Bronchial epithelial cell (primary cell): ENCODE results near the gene NMB. TPM values are rescaled to one million over a fixed set of nuclear protein-coding genes. Genes with fewer than 3 reads are reported as not detected.

Experiments used
- DNase-seq: peaks from one replicate; pipeline ENCODE4 v3.0.0-alpha.2; 2010; ENCODE audit warnings: low read depth
- FAIRE-seq: peaks from 2 replicates; lab custom pipeline; 2011; peaks lifted over from hg19 to GRCh38; lab: Jason Lieb, UNC
- H3K27me3 ChIP-seq: 2 replicates; pipeline ENCODE4 v1.5.1; 2011; ENCODE audit warnings: low read length; ENCODE audit not compliant: control insufficient read depth, insufficient read depth
- H3K36me3 ChIP-seq: 2 replicates; pipeline ENCODE4 v1.5.1; 2011; ENCODE audit warnings: low read length; ENCODE audit not compliant: control insufficient read depth, insufficient read depth
- H3K4me3 ChIP-seq: 2 replicates; pipeline ENCODE4 v1.5.1; 2011; ENCODE audit warnings: mild to moderate bottlenecking, low read depth, low read length, control low read depth
- total RNA-seq: library from RNA; depleted of rRNA; stranded (reverse); fragments of >200 nt; gene quantifications from 2 replicates; pipeline ENCODE4 v1.2.1, GENCODE V29; 2014
- TF ChIP-seq, protein P1 (sequence below): IDR thresholded peaks from 2 replicates; pipeline ENCODE4 v1.5.1; 2011; ENCODE audit warnings: mild to moderate bottlenecking, moderate library complexity, low read length, control low read depth, inconsistent platforms; ENCODE audit not compliant: insufficient read depth, severe bottlenecking

Gene NMB
- total RNA-seq, 1 donor from 2014 or later = 1.1 TPM

DNA sequence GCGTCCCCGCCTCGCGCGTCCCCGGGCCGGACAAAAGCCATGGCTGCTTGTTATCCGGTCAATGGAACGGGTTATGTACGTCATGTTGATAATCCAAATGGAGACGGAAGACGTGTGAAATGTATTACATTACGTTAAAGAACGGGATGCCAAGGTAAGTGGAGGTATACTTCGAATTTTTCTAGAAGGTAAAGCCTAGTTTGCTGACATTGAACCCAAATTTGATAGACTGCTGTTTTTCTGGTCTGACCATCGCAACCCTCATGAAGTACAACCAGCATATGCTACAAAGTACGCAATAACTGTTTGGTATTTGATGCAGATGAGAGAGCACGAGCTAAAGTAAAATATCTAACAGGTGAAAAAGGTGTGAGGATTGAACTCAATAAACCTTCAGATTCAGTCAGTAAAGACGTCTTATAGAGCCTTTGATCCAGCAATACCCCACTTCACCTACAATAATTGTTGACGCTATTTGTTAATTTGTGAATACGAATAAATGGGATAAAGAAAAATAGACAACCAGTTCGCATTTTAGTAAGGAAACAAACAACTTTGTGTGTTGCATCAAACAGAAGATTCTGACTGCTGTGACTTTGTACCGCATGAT lies 23.7 kb downstream of the NMB start:
- Histone ChIP-seq H3K36me3 (peaks cover 2% of the 10 kb centered on the region), H3K27me3 (no peaks in the 10 kb centered on the region), H3K4me3 (peak overlapping the region; percentile 52)
- DNase-seq = peak; percentile 18
- TF ChIP-seq, protein P1, sequence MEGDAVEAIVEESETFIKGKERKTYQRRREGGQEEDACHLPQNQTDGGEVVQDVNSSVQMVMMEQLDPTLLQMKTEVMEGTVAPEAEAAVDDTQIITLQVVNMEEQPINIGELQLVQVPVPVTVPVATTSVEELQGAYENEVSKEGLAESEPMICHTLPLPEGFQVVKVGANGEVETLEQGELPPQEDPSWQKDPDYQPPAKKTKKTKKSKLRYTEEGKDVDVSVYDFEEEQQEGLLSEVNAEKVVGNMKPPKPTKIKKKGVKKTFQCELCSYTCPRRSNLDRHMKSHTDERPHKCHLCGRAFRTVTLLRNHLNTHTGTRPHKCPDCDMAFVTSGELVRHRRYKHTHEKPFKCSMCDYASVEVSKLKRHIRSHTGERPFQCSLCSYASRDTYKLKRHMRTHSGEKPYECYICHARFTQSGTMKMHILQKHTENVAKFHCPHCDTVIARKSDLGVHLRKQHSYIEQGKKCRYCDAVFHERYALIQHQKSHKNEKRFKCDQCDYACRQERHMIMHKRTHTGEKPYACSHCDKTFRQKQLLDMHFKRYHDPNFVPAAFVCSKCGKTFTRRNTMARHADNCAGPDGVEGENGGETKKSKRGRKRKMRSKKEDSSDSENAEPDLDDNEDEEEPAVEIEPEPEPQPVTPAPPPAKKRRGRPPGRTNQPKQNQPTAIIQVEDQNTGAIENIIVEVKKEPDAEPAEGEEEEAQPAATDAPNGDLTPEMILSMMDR = no peak
- FAIRE-seq = no peak

DNA sequence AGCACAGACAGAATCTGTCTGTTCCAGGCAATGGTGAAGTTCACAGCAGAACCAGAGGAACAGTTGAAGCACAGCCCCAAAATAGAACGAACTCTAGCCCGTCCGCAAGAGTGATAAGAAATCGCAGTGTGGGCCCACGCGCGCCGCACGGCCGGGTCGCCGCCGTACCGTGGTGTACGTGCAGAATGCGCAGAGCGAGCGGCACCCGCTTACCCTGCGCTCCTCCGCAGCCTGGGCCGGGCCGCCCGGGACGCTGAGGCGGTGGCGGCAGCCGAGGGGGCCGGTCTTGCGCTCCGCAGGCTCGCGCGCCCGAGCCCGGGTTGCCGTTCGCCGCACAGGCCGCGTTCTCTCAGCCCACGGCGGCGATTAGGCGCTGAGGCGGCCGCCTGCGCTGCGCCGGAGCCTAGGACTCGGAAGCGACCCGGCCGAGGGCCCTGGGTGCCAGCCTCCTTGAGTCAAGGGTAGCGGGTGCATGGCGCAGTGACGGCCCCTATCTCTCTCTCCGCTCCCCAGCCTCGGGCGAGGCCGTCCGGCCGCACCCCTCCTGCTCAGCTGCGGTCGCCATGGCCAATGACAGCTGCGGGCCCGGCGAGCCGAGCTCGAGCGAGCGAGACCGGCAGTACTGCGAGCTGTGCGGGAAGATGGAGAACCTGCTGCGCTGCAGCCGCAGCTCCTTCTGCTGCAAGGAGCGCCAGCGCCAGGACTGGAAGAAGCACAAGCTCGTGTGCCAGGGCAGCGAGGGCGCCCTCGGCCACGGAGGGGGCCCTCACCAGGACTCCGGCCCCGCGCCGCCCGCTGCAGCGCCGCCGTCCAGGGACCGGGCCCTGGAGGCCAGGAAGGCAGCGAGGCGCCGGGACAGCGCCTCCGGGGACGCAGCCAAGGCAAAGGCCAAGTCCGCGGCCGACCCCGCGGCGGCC lies 24.4 kb downstream of the NMB start:
- peak; percentile 58 for DNase-seq
- peak overlapping the region; percentile 52 for H3K4me3 ChIP-seq
- H3K36me3 ChIP-seq = peaks cover 2% of the 10 kb centered on the region
- H3K27me3 ChIP-seq = no peaks in the 10 kb centered on the region
- TF ChIP-seq, protein P1 = no peak
- no peak for FAIRE-seq

DNA sequence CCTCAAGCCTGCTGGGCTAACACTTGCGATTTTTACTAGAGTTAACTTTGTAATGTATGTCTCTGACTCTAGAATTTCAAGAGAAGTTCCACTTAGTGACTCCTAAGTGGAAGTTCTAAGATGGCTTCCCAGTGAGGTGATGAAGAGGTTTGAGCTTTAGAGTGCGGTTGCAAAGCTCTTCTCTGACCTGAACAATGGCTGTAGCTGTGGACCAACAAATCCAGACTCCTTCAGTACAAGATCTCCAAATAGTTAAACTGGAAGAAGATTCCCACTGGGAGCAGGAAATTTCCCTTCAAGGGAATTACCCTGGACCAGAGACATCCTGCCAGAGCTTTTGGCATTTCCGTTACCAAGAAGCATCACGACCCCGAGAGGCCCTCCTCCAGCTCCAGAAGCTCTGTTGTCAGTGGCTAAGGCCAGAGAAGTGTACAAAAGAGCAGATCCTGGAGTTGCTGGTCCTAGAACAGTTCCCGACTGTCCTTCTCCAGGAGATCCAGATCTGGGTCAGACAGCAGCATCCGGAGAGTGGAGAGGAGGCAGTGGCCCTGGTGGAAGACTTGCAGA lies 26.2 kb downstream of the NMB start:
- FAIRE-seq (no peak), DNase-seq (no peak)
- no peaks in the 10 kb centered on the region for H3K27me3 ChIP-seq
- H3K36me3 ChIP-seq = peaks cover 2% of the 10 kb centered on the region
- TF ChIP-seq, protein P1 = no peak
- peak overlapping the region; percentile 60 for H3K4me3 ChIP-seq

DNA sequence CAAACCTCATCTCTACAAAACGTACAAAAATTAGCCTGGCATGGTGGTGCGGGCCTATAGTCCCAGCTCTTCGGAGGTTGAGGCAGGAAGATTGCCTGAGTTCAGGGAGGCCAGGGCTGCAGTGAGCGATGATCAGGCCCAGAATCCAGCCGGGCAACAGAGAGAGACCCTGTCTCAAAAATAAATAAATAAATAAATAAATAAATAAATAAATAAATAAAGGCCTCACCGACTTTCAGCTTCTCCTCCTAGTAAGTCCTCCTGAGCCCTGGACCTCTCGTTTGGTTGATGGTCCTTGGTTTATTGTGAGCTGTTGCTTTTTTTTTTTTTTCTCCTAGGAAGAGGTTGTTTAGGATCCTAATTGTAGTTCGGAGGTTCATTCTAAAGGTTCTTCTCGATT lies 29.0 kb downstream of the NMB start:
- DNase-seq = no peak
- no peak for FAIRE-seq
- Histone ChIP-seq H3K4me3 (no peak overlapping the region), H3K36me3 (no peaks in the 10 kb centered on the region), H3K27me3 (no peaks in the 10 kb centered on the region)
- TF ChIP-seq, protein P1 = no peak

DNA sequence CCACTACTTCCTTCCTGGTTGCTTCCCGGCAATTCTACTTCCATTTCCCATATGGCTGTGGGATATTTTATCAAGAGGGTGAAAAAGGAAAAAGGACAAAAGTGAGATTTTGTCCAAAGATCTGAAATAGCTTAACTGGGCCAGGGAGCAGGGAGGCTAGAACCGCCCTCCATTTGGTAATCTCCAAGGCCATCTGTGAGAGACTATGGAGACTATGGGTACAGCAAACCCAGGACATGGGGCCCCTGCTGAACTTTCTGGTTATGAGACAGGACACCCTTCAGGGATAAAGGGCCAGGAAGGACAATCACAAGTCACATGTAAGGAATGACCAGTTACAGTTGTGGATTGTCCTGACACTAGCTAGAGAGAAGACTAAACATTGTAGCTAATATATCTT lies 32.9 kb downstream of the NMB start:
- FAIRE-seq = no peak
- TF ChIP-seq, protein P1 = no peak
- H3K4me3 ChIP-seq = no peak overlapping the region
- DNase-seq = no peak
- peaks cover 4% of the 10 kb centered on the region for H3K36me3 ChIP-seq
- H3K27me3 ChIP-seq = no peaks in the 10 kb centered on the region
